Astrocyte of the spinal cord (primary cell): Measurements from ENCODE around the gene MESP1.
"Not testable (repeated sequence)": the region's sequence is repeated elsewhere in the genome, so short reads cannot be mapped to it uniquely, and the experiment has no call there.

Source experiments
- DNase-seq: peaks from one replicate; pipeline ENCODE4 v3.0.0; 2011; ENCODE audit warnings: low read depth, low spot score
- H3K4me3 ChIP-seq: 2 replicates; pipeline ENCODE4 v1.5.1; 2011; ENCODE audit warnings: low read depth, mild to moderate bottlenecking, low read length, moderate library complexity
- CTCF ChIP-seq: IDR thresholded peaks from 2 replicates; pipeline ENCODE4 v1.5.1; 2012; ENCODE audit warnings: low read depth, mild to moderate bottlenecking, low read length, inconsistent platforms
- in situ Hi-C: cut with HindIII; loops from 2 replicates; pipeline ENCODE4 v1.10.0; 2017; ENCODE audit warnings: low sequenced_read_pairs

MESP1 gene

GRCh38 chr15:89794627-89795241, 43.7 kb upstream of the MESP1 start:
- in situ Hi-C loops: no loop called here
- no peak for TF ChIP-seq CTCF
- no peak overlapping the region for H3K4me3 ChIP-seq
- peak; percentile 80 for DNase-seq

DNA sequence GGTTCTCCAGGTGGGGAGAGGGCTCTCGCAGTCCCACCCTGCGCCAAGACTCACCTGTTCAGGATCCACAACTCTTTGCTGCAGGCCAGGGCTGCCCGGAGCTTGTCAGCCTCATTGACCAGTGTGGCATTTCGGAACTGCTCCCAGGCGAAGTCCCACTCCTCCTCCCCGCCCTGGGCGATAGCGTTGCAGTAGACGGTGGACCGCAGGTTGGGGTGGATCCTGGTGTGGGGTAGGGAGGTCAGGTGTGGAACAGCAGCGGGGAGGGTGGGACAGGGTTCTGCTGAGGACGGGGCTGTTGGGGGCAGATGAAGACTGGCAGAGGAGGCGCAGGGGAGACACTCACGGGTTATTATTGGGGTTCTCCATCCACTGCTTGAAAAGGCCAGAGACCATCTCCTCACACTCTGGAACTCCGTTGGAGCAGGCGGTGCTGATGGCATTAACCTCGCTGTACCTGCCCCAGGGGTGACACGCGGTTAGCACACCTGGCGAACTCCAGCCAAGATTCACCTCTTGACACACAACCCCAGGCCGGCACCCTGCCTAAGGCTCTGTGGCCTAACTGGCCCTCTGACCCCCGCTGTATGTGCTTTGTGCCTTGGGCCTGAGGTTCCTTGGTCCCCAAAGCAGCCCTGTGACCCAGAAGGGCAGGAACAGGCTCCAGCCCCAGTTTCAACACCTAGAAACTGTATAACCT, 41.2 kb upstream of the MESP1 start:
- in situ Hi-C loops: no loop called here
- TF ChIP-seq CTCF: no peak
- no peak for DNase-seq
- H3K4me3 ChIP-seq: no peak overlapping the region

- in situ Hi-C loops: no loop called here
- H3K4me3 ChIP-seq: no peak overlapping the region
- no peak for TF ChIP-seq CTCF
- no peak for DNase-seq
Measured at GRCh38 chr15:89790661-89791060, 39.6 kb upstream of the MESP1 start.

DNA sequence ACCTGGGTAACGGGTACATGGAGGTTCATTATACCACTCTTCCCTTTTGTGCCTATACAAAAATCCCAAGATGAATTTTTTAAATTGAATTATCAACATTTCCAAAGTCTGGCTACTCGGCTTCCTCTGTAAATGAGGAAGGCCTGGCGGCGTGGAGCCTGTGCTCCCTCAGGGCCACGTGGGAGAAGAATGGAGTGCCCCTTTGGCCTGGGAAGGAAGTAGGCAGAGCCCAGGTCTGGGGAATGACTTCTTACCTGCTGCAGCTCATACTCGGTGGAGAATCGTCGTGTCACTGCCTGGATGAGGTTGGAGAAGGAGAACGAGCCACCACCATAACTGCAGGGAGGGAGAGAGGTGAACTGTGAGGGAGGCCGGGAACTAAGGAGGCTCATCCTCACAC, 39.2 kb upstream of the MESP1 start:
- no peak for TF ChIP-seq CTCF
- H3K4me3 ChIP-seq: no peak overlapping the region
- in situ Hi-C loops: no loop called here
- DNase-seq: no peak

DNA sequence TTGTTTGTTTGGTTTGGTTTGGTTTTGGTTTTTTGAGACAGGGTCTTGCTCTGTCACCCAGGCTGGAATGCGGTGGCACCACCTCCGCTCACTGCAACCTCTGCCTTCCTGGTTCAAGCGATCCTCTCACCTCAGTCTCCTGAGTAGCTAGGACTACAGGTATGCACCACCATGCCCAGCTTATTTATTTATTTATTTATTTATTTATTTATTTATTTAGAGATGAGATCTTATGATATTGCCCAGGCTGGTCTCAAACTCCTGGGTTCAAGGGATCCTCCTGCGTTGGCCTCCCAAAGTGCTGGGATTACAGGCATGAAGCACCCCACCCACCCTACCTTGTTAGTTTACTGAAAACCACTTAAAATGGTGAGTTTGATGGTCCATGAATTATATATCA, 37.5 kb upstream of the MESP1 start:
- in situ Hi-C loops, H3K4me3 ChIP-seq, DNase-seq: not testable (repeated sequence)

GRCh38 chr15:89787944-89788343, 36.9 kb upstream of the MESP1 start:
- DNase-seq: no peak

More at GRCh38 chr15:89787944-89788343, 36.9 kb upstream of the MESP1 start:
- in situ Hi-C loops: no loop called here
- TF ChIP-seq CTCF: no peak
- no peak overlapping the region for H3K4me3 ChIP-seq
